GM23248 (cell line): ENCODE results near the gene COX20. TPM values are rescaled to one million over a fixed set of nuclear protein-coding genes. Genes with fewer than 3 reads are reported as not detected.
A peak's percentile ranks its signal among the peaks of the same experiment; 100 is the strongest.

ENCODE experiments used
- DNase-seq: peaks from one replicate; pipeline ENCODE4 v3.0.0-alpha.2; 2015
- H2AFZ ChIP-seq: fragments of 200-600 bp; sonication (generic); 2 replicates; pipeline ENCODE4 v1.6.1; 2016; ENCODE audit warnings: antibody characterized with exemption
- H3F3A ChIP-seq: fragments of 200-600 bp; sonication (generic); 2 replicates; pipeline ENCODE4 v1.6.1; 2016; ENCODE audit warnings: mild to moderate bottlenecking, antibody characterized with exemption, mixed run types; ENCODE audit not compliant: insufficient read depth
- H3K27ac ChIP-seq: fragments of 200-600 bp; sonication (generic); 2 replicates; pipeline ENCODE4 v1.5.1; 2016; ENCODE audit warnings: mild to moderate bottlenecking
- H3K27me3 ChIP-seq: fragments of 200-600 bp; sonication (generic); replicated peaks from 2 replicates; pipeline ENCODE4 v1.6.1; 2016; ENCODE audit warnings: mild to moderate bottlenecking; ENCODE audit not compliant: insufficient read depth
- H3K36me3 ChIP-seq: fragments of 200-600 bp; sonication (generic); 2 replicates; pipeline ENCODE4 v1.6.1; 2016; ENCODE audit warnings: low read depth, mild to moderate bottlenecking
- H3K4me1 ChIP-seq: fragments of 200-600 bp; sonication (generic); 2 replicates; pipeline ENCODE4 v1.6.1; 2016; ENCODE audit warnings: mild to moderate bottlenecking; ENCODE audit not compliant: insufficient read depth
- H3K4me2 ChIP-seq: fragments of 200-600 bp; sonication (generic); one replicate; pipeline ENCODE4 v1.6.1; 2016; ENCODE audit warnings: mild to moderate bottlenecking; ENCODE audit not compliant: unreplicated experiment
- H3K4me3 ChIP-seq: fragments of 200-600 bp; sonication (generic); 2 replicates; pipeline ENCODE4 v1.5.1; 2016; ENCODE audit warnings: mild to moderate bottlenecking
- H3K79me2 ChIP-seq: fragments of 200-600 bp; sonication (generic); 2 replicates; pipeline ENCODE4 v1.6.1; 2016; ENCODE audit warnings: mild to moderate bottlenecking; ENCODE audit not compliant: insufficient read depth
- H3K9ac ChIP-seq: fragments of 200-600 bp; sonication (generic); 2 replicates; pipeline ENCODE4 v1.6.1; 2016; ENCODE audit warnings: mild to moderate bottlenecking
- H3K9me2 ChIP-seq: fragments of 200-600 bp; sonication (generic); 2 replicates; pipeline ENCODE4 v1.6.1; 2016; ENCODE audit warnings: mixed run types, mild to moderate bottlenecking, moderate library complexity; ENCODE audit not compliant: insufficient read depth
- H3K9me3 ChIP-seq: fragments of 200-600 bp; sonication (generic); one replicate; pipeline ENCODE4 v1.6.1; 2017; ENCODE audit warnings: low read depth
- H4K20me1 ChIP-seq: fragments of 200-600 bp; sonication (generic); 2 replicates; pipeline ENCODE4 v1.6.0; 2016; ENCODE audit not compliant: insufficient read depth
- EZH2 ChIP-seq: fragments of 200-600 bp; sonication (generic); IDR thresholded peaks from 2 replicates; pipeline ENCODE4 v1.6.1; 2018; ENCODE audit warnings: antibody characterized with exemption, mild to moderate bottlenecking; ENCODE audit not compliant: insufficient read depth, poor library complexity, severe bottlenecking
- EZH2phosphoT487 ChIP-seq: fragments of 200-600 bp; sonication (generic); IDR thresholded peaks from 2 replicates; pipeline ENCODE4 v1.6.1; 2018; ENCODE audit warnings: antibody characterized with exemption, moderate library complexity, mild to moderate bottlenecking, low read depth; ENCODE audit not compliant: insufficient read depth
- WGBS, 2 experiments: methylation state at CpG; one replicate each; pipeline ENCODE4 v1.1.6; 2015 to 2017; ENCODE audit warnings: low lambda C conversion rate in 2 of 2, low coverage in 1 of 2; ENCODE audit errors: missing lambda C conversion rate in 2 of 2; 5-methylcytosine and 5-hydroxymethylcytosine counted together
- in situ Hi-C: fragments of 300-500 bp; cut with MboI; formaldehyde crosslinking; loops from 2 replicates; pipeline ENCODE4 v1.15.0; 2020
- polyA plus RNA-seq: library from polyadenylated mRNA; unstranded; fragments of >200 nt; fragmentation: Nextera tagmentation; extraction: Ambion mirVana; gene quantifications from 2 replicates; pipeline ENCODE4 v1.2.1, GENCODE V29; 2016
- total RNA-seq: library from RNA; depleted of rRNA; stranded (reverse); fragments of >200 nt; shearing (Covaris generic); gene quantifications from 2 replicates; pipeline ENCODE4 v1.2.3, GENCODE V29; 2014

The COX20 gene
- total and polyA plus RNA-seq, 2 experiments from 2014 or later: 21.9 to 86.5 TPM

GRCh38 chr1:244815600-244816099, 19.8 kb upstream of the COX20 start:
- Histone ChIP-seq H3K9me2 (no peaks in the 10 kb centered on the region), H4K20me1 (no peaks in the 10 kb centered on the region), H3K4me2 (no peak overlapping the region), H3K9me3 (no peaks in the 10 kb centered on the region), H3K4me3 (peak overlapping the region; percentile 32; the same call in 1 of the 2 replicates), H3K36me3 (no peaks in the 10 kb centered on the region), H2AFZ (peak overlapping the region; percentile 48; the same call in 1 of the 2 replicates), H3K4me1 (no peaks in the 10 kb centered on the region), H3K27me3 (no peaks in the 10 kb centered on the region), H3K9ac (no peak overlapping the region), H3K79me2 (no peaks in the 10 kb centered on the region), H3F3A (no peaks in the 10 kb centered on the region), H3K27ac (no peak overlapping the region)
- WGBS, 2 experiments: 37 to 40% methylated on average over 15 of the region's 15 CpGs
- no peak for TF ChIP-seq EZH2phosphoT487
- TF ChIP-seq EZH2: no peak
- in situ Hi-C loops: no loop called here
- no peak for DNase-seq

GRCh38 chr1:244817415-244817894, 18.0 kb upstream of the COX20 start:
- H3K4me1 ChIP-seq: no peaks in the 10 kb centered on the region
- 78 to 80% methylated on average over 12 of the region's 12 CpGs for WGBS, 2 experiments
- no peak overlapping the region for H2AFZ ChIP-seq
- H3K79me2 ChIP-seq: no peaks in the 10 kb centered on the region
- TF ChIP-seq EZH2phosphoT487 (no peak), EZH2 (no peak)
- in situ Hi-C loops: no loop called here
- no peak overlapping the region for H3K4me2 ChIP-seq
- H3K9me2 ChIP-seq: no peaks in the 10 kb centered on the region
- H3K27me3 ChIP-seq: no peaks in the 10 kb centered on the region
- H3K9me3 ChIP-seq: no peaks in the 10 kb centered on the region
- no peak overlapping the region for H3K27ac ChIP-seq
- H3K9ac ChIP-seq: no peak overlapping the region
- no peak for DNase-seq
- H3K36me3 ChIP-seq: no peaks in the 10 kb centered on the region
- H3F3A ChIP-seq: no peaks in the 10 kb centered on the region
- H3K4me3 ChIP-seq: no peak overlapping the region
- H4K20me1 ChIP-seq: no peaks in the 10 kb centered on the region

- in situ Hi-C loops: no loop called here
- no peak overlapping the region for H2AFZ ChIP-seq
- H3K27me3 ChIP-seq: no peaks in the 10 kb centered on the region
- H3K27ac ChIP-seq: no peak overlapping the region
- no peaks in the 10 kb centered on the region for H3K79me2 ChIP-seq
- no peak for TF ChIP-seq EZH2phosphoT487
- TF ChIP-seq EZH2: no peak
- no peak overlapping the region for H3K9ac ChIP-seq
- no peaks in the 10 kb centered on the region for H3K9me2 ChIP-seq
- no peak overlapping the region for H3K4me2 ChIP-seq
- 79 to 81% methylated on average over 2 of the region's 2 CpGs for WGBS, 2 experiments
- no peaks in the 10 kb centered on the region for H3F3A ChIP-seq
- H3K36me3 ChIP-seq: no peaks in the 10 kb centered on the region
- DNase-seq: no peak
- no peaks in the 10 kb centered on the region for H3K4me1 ChIP-seq
- H4K20me1 ChIP-seq: no peaks in the 10 kb centered on the region
- H3K9me3 ChIP-seq: no peaks in the 10 kb centered on the region
- H3K4me3 ChIP-seq: no peak overlapping the region
These were observed 15.3 kb upstream of the COX20 start for GRCh38 chr1:244820131-244820530.

GRCh38 chr1:244821134-244821533, 14.3 kb upstream of the COX20 start:
- Histone ChIP-seq H3K4me1 (no peaks in the 10 kb centered on the region), H3K36me3 (no peaks in the 10 kb centered on the region), H3F3A (no peaks in the 10 kb centered on the region), H2AFZ (no peak overlapping the region), H3K9me2 (no peaks in the 10 kb centered on the region), H4K20me1 (no peaks in the 10 kb centered on the region), H3K27me3 (no peaks in the 10 kb centered on the region), H3K4me2 (no peak overlapping the region), H3K9ac (no peak overlapping the region), H3K9me3 (no peaks in the 10 kb centered on the region), H3K4me3 (no peak overlapping the region), H3K79me2 (no peaks in the 10 kb centered on the region), H3K27ac (no peak overlapping the region)
- in situ Hi-C loops: no loop called here
- WGBS, 2 experiments: 60 to 71% methylated on average over 3 of the region's 3 CpGs
- DNase-seq: no peak
- TF ChIP-seq EZH2phosphoT487: no peak
- no peak for TF ChIP-seq EZH2

- Histone ChIP-seq H3F3A (no peaks in the 10 kb centered on the region), H3K27me3 (no peaks in the 10 kb centered on the region), H3K9me3 (no peaks in the 10 kb centered on the region), H4K20me1 (no peaks in the 10 kb centered on the region), H3K79me2 (no peaks in the 10 kb centered on the region), H3K27ac (no peak overlapping the region), H3K36me3 (no peaks in the 10 kb centered on the region), H3K9me2 (no peaks in the 10 kb centered on the region), H3K4me2 (no peak overlapping the region), H3K9ac (no peak overlapping the region), H2AFZ (no peak overlapping the region), H3K4me1 (no peaks in the 10 kb centered on the region), H3K4me3 (no peak overlapping the region)
- WGBS, 2 experiments: 94 to 96% methylated on average over 11 of the region's 11 CpGs
- in situ Hi-C loops: no loop called here
- TF ChIP-seq EZH2phosphoT487 (no peak), EZH2 (no peak)
- DNase-seq: no peak
These were observed 12.6 kb upstream of the COX20 start for GRCh38 chr1:244822878-244823277.
